ENCODE data around the gene DIS3L2. TPM values are rescaled to one million over a fixed set of nuclear protein-coding genes. Genes with fewer than 3 reads are reported as not detected.

DIS3L2 gene
- total RNA-seq, 1 experiment from 2014 or later: 28.5 TPM

- no peak for TF ChIP-seq HMGXB4 (CRISPR knock-in tag; IDR thresholded peaks at IDR 0.05)
- no peak for TF ChIP-seq PRDM15 (CRISPR knock-in tag; IDR thresholded peaks at IDR 0.05)
- TF ChIP-seq ZNF281 (CRISPR knock-in tag; IDR thresholded peaks at IDR 0.05): no peak
- TF ChIP-seq ZNF425 (CRISPR knock-in tag; conservative IDR thresholded peaks at IDR 0.05): no peak
- no peak for TF ChIP-seq FOXJ3 (CRISPR knock-in tag; IDR thresholded peaks at IDR 0.05; ENCODE audit: borderline replicate concordance)
These were observed 36.5 kb downstream of the DIS3L2 start (continued) for GRCh38 chr2:231998046-231998445.

- CTCF ChIA-PET: interaction anchor here (0.8 kb wide), 1 partner anchor 75 kb away, joined by 4 read pairs; no protein-coding TSS in a partner anchor
- TF ChIP-seq GABPB1 (CRISPR knock-in tag; IDR thresholded peaks at IDR 0.05): no peak
- TF ChIP-seq NFATC4 (CRISPR knock-in tag; IDR thresholded peaks at IDR 0.05): no peak
- no peak for TF ChIP-seq PRRX2 (CRISPR knock-in tag; IDR thresholded peaks at IDR 0.05)
- TF ChIP-seq IRF1 (CRISPR knock-in tag; IDR thresholded peaks at IDR 0.05): no peak
- TF ChIP-seq ZNF281 (CRISPR knock-in tag; IDR thresholded peaks at IDR 0.05): no peak
- TF ChIP-seq STAT6 (CRISPR knock-in tag; conservative IDR thresholded peaks at IDR 0.05; ENCODE audit: low read depth): no peak
- TF ChIP-seq PREB (CRISPR knock-in tag; IDR thresholded peaks at IDR 0.05; ENCODE audit: borderline replicate concordance): no peak
- TF ChIP-seq KAT7 (CRISPR knock-in tag; IDR thresholded peaks at IDR 0.05; ENCODE audit: borderline replicate concordance): no peak
- TF ChIP-seq MAX (CRISPR knock-in tag; IDR thresholded peaks at IDR 0.05): no peak
- no peak for TF ChIP-seq JAZF1 (CRISPR knock-in tag; IDR thresholded peaks at IDR 0.05)
- TF ChIP-seq ZNF263 (CRISPR knock-in tag; IDR thresholded peaks at IDR 0.05; ENCODE audit: low read depth): no peak
- no peak for TF ChIP-seq FOXJ3 (CRISPR knock-in tag; IDR thresholded peaks at IDR 0.05; ENCODE audit: borderline replicate concordance)
- no peak for TF ChIP-seq ZNF671 (CRISPR knock-in tag; IDR thresholded peaks at IDR 0.05)
- no peak for TF ChIP-seq ESRRA (CRISPR knock-in tag; IDR thresholded peaks at IDR 0.05; ENCODE audit: borderline replicate concordance)
These were observed 38.9 kb downstream of the DIS3L2 start for GRCh38 chr2:232000439-232000838.

More at GRCh38 chr2:232000439-232000838, 38.9 kb downstream of the DIS3L2 start:
- Mint-ChIP-seq H3K4me3 (no peak overlapping the region), H3K36me3 (no peaks in the 10 kb centered on the region), H3K9me3 (no peaks in the 10 kb centered on the region), H3K4me1 (peaks cover 10% of the 10 kb centered on the region), H3K27me3 (ENCODE audit: low read depth) (no peaks in the 10 kb centered on the region), H3K27ac (no peak overlapping the region)
- DNase-seq (ENCODE audit: low spot score) (no peak), ATAC-seq (no peak)
- POLR2A ChIA-PET: no interaction called here

All from WTC11 (cell line).